Measurements from ENCODE around the gene CECR2. TPM values are rescaled to one million over a fixed set of nuclear protein-coding genes. Genes with fewer than 3 reads are reported as not detected.
A peak's percentile ranks its signal among the peaks of the same experiment; 100 is the strongest.

Gene CECR2
- total and polyA plus RNA-seq, 2 of the 8 experiments (the other 6 are each of a cell fraction or from before 2014, with no cell fraction given) = 18.3 to 123 TPM

- Histone ChIP-seq H3K23ac (ENCODE audit: insufficient read length) (no peak overlapping the region), H4K91ac (replicated peaks; ENCODE audit: insufficient read length, low read length) (peak overlapping the region; percentile 32), H2BK20ac (ENCODE audit: low read length) (no peak overlapping the region), H2BK120ac (replicated peaks; ENCODE audit: low read depth, low read length) (no peak overlapping the region), H2AFZ (ENCODE audit: low read length) (no peak overlapping the region), H3K18ac (ENCODE audit: extremely low read depth, low read length) (no peak overlapping the region; the same call in 1 of the 2 replicates), H2BK5ac (ENCODE audit: low read depth, low read length) (peak overlapping the region; percentile 81), H3K23me2 (ENCODE audit: low read depth, low read length) (peaks cover 12% of the 10 kb centered on the region; the same call in 1 of the 2 replicates), H3K56ac (replicated peaks; ENCODE audit: insufficient read length, low read depth, low read length) (peak overlapping the region; percentile 81), H2BK15ac (ENCODE audit: low read length) (no peak overlapping the region), H4K8ac (ENCODE audit: extremely low read depth, insufficient read depth, low read length) (peak overlapping the region; percentile 90), H3K79me2 (ENCODE audit: control insufficient read depth in 1 of 2, insufficient read depth in 2 of 2, low read length in 2 of 2) (peaks cover 50 to 69% of the 10 kb centered on the region in 2 experiments), H3K9me3 (ENCODE audit: insufficient read depth in 2 of 2, low read depth in 1 of 2, low read length in 1 of 2) (no peaks in the 10 kb centered on the region), H3K27ac (ENCODE audit: low read depth, low read length) (peak overlapping the region; percentile 82; the same call in 1 of the 2 replicates), H4K20me1 (replicated peaks in 1 of 2; ENCODE audit: control insufficient read depth in 1 of 2, insufficient read depth in 2 of 2, low read length in 2 of 2) (peaks cover 3 to 8% of the 10 kb centered on the region in 2 experiments), H3K4me2 (ENCODE audit: insufficient read depth in 1 of 2, low read depth in 2 of 2, low read length in 2 of 2) (peak overlapping the region; percentile 73 to 78), H3K4ac (replicated peaks; ENCODE audit: insufficient read length, low read depth, low read length) (peak overlapping the region; percentile 37), H2AK5ac (ENCODE audit: low read depth, low read length) (no peak overlapping the region; the same call in 1 of the 2 replicates), H3K4me3 (ENCODE audit: extremely low read depth in 1 of 4, insufficient read depth in 2 of 4, low read depth in 3 of 4, low read length in 4 of 4) (peak overlapping the region; percentile 82 to 92 (median 90)), H2BK12ac (ENCODE audit: low read depth, low read length) (no peak overlapping the region), H3K9ac (replicated peaks in 1 of 4; ENCODE audit: extremely low read depth in 1 of 4, low read depth in 3 of 4, low read length in 3 of 4) (peak overlapping the region; percentile 80 to 98 (median 88)), H3K36me3 (ENCODE audit: control insufficient read depth in 2 of 4, insufficient read depth in 4 of 4, low read length in 3 of 4) (0 out of 8 replicates have a peak, but pooled peaks cover 0 to 7% (median 0%) of the 10 kb centered on the region in 4 experiments), H3K79me1 (ENCODE audit: low read depth, low read length) (peaks cover 2% of the 10 kb centered on the region; the same call in 1 of the 2 replicates), H3K14ac (ENCODE audit: insufficient read length) (no peak overlapping the region), H4K5ac (ENCODE audit: insufficient read length, low read depth, low read length) (peak overlapping the region; percentile 48), H3K27me3 (replicated peaks in 1 of 4; ENCODE audit: control insufficient read depth in 3 of 4, extremely low read depth in 1 of 4, insufficient read depth in 3 of 4, low read length in 3 of 4) (no peaks in the 10 kb centered on the region), H3K4me1 (replicated peaks in 1 of 4; ENCODE audit: control insufficient read depth in 3 of 4, insufficient read depth in 4 of 4, low read length in 3 of 4) (peaks cover 5 to 25% (median 11%) of the 10 kb centered on the region in 4 experiments)
- ChIA-PET CTCF (ENCODE audit: partially characterized antibody) (interaction anchor here (0.8 to 1.5 kb wide), 4 partner anchors 48 to 198 kb away, joined by 3 to 7 read pairs (median 4); no protein-coding TSS in a partner anchor), POLR2A (ENCODE audit: partially characterized antibody) (interaction anchor here (0.6 to 4.5 kb wide), 21 partner anchors 10 to 701 kb away, joined by 3 to 41 read pairs (median 4); no protein-coding TSS in a partner anchor)
- FAIRE-seq (no peak), DNase-seq (ENCODE audit: low read depth in 1 of 2, low spot score in 2 of 2) (peak in 1 of 2 experiments; percentile 61)
- 2% methylated on average over 24 of the region's 88 CpGs; no CpG with 5 or more reads in 1 of the 2 experiments for WGBS, 2 experiments (ENCODE audit: extremely low coverage in 1 of 2, insufficient coverage in 1 of 2, insufficient read length in 1 of 2, insufficient replicate concordance in 2 of 2, low coverage in 1 of 2, low lambda C conversion rate in 2 of 2, missing lambda C conversion rate in 1 of 2)
- TF ChIP-seq CTBP2 (IDR thresholded peaks at IDR 0.05; ENCODE audit: borderline replicate concordance, insufficient read depth, insufficient read length, low read length) (no peak), NANOG (IDR thresholded peaks at IDR 0.05; ENCODE audit: insufficient read depth, low read depth, low read length, poor library complexity, severe bottlenecking) (no peak), KDM4A (IDR thresholded peaks at IDR 0.05; ENCODE audit: low read depth, low read length, severe bottlenecking) (peak; percentile 57), SP1 (IDR thresholded peaks at IDR 0.05; ENCODE audit: low read depth, low read length) (no peak), HDAC2 (IDR thresholded peaks at IDR 0.05; ENCODE audit: borderline replicate concordance in 1 of 2, low read depth in 2 of 2, low read length in 2 of 2) (no peak), MAX (IDR thresholded peaks at IDR 0.05) (no peak), ATF3 (IDR thresholded peaks at IDR 0.05; ENCODE audit: insufficient read depth, low read depth, low read length) (no peak), YY1 (IDR thresholded peaks at IDR 0.05; ENCODE audit: low read depth, low read length) (no peak), RFX5 (IDR thresholded peaks at IDR 0.05; ENCODE audit: borderline replicate concordance, low read depth, low read length) (no peak), HDAC6 (IDR thresholded peaks at IDR 0.05; ENCODE audit: low read depth, low read length) (no peak)
Observed at GRCh38 chr22:17370026-17370765, 936 bp downstream of the CECR2 start.
